ENCODE results near the gene IGFL2.
"Not testable (repeated sequence)": the region's sequence is repeated elsewhere in the genome, so short reads cannot be mapped to it uniquely, and the experiment has no call there.

The IGFL2 gene

DNA sequence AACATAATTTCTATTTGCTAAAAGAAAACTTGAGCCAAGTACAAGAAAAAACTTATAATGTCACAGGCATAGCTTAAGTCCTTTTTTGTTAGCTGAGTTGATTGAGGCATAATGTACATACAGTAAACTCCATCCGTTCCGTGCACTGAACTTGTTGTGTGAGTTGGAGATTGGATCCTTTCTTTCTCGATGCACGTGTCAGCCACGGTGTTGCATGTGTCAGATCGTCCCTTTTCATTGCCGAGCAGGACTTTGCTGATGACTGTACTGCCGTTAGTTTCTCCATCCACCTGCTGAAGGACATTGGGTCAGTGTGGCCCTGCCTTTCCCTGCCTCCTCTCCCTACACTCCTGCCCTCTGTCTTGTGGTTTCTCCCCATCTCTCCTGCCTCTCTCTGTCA, 34.4 kb downstream of the IGFL2 start:
- TF ChIP-seq, protein P1, sequence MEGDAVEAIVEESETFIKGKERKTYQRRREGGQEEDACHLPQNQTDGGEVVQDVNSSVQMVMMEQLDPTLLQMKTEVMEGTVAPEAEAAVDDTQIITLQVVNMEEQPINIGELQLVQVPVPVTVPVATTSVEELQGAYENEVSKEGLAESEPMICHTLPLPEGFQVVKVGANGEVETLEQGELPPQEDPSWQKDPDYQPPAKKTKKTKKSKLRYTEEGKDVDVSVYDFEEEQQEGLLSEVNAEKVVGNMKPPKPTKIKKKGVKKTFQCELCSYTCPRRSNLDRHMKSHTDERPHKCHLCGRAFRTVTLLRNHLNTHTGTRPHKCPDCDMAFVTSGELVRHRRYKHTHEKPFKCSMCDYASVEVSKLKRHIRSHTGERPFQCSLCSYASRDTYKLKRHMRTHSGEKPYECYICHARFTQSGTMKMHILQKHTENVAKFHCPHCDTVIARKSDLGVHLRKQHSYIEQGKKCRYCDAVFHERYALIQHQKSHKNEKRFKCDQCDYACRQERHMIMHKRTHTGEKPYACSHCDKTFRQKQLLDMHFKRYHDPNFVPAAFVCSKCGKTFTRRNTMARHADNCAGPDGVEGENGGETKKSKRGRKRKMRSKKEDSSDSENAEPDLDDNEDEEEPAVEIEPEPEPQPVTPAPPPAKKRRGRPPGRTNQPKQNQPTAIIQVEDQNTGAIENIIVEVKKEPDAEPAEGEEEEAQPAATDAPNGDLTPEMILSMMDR (IDR thresholded peaks at IDR 0.05; ENCODE audit: low read depth, low read length), result no peak
- no peak for DNase-seq (ENCODE audit: extremely low read depth, low read depth)

DNA sequence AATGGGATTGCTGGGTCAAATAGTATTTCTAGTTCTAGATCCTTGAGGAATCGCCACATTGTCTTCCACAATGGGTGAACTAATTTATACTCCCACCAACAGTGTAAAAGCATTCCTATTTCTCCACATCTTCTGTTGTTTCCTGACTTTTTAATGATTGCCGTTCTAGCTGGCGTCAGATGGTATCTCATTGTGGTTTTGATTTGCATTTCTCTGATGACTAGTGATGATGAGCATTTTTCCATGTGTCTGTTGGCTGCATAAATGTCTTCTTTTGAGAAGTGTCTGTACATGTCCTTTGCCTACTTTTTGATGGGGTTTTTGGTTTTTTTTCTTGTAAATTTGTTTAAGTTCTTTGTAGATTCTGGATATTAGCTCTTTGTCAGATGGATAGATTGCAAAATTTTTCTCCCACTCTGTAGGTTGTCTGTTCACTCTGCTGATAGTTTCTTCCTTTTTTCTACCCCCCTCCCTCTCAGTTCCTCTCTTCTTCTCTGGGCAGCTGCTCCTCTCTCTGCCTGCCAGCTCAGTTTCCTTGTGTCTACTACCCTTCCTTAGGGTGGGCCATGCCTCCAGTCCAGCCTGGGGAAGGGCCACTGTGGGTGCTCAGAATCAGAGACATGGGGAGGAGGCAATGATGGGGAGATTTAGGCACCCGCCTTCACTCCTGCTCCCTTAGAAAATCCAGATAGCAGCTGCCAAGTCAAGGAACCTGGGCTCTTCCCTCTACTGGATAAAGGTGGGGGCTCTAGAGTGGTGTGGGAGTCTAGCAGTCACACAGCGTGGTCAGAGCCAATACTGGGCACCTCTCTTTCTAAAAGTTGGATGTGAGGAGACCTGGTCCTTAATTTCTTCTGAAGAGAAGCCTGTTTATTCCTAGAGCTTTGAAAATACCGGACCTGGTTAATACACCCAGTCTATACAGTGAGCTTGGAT, 37.0 kb downstream of the IGFL2 start:
- not testable (repeated sequence) for DNase-seq (ENCODE audit: extremely low read depth, low read depth)

DNA sequence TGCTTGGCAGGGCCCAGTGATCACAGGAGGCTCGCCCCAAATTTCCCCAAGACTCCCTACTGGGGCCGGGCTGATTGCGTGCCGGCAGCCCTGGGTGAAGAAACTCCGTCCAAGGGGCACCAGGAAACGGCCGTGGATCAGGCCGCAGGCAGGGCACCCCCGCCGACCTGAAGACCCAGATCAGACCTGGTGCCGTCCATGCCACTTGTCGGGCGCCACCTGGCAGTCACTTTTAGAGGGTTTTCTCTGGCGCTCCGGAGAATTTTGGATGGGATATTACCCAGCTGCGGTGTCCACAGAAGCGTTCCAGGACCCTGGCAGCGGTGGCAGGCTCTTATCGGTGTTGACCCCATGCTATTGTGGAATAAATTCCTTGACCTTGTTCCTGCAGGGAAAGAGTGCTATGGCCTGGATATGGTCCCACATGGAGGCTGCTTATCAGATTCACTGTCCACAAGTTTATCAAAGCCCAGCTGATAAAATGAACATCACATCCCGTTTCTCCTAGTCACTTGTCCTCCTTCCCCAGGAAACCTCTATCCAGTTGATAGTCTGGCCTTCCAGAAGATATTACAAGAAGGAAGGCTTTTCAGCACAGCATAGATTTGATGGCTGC, 38.2 kb downstream of the IGFL2 start:
- TF ChIP-seq, protein P1 (IDR thresholded peaks at IDR 0.05; ENCODE audit: low read depth, low read length), result no peak
- DNase-seq (ENCODE audit: extremely low read depth, low read depth), result no peak

DNA sequence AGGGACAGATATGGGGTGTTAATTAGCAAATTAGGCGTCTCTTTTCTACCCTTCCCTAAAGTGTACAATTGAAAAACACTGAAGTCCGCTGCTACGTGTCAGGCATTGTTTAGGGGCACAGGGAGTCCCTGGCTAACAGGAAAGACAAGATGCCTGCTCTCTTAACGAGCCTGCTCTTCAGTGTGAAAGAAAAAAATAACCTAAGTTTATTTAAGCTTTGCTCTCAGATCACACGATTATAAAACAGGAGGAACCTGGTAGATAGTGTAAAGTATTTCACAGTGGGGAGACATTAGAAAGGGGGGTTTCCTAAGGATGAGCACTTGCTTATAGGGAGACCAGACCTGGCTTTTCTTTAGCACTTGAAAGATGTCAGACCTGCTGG, 38.7 kb downstream of the IGFL2 start:
- TF ChIP-seq, protein P1 (IDR thresholded peaks at IDR 0.05; ENCODE audit: low read depth, low read length), result no peak
- DNase-seq (ENCODE audit: extremely low read depth, low read depth), result no peak

DNA sequence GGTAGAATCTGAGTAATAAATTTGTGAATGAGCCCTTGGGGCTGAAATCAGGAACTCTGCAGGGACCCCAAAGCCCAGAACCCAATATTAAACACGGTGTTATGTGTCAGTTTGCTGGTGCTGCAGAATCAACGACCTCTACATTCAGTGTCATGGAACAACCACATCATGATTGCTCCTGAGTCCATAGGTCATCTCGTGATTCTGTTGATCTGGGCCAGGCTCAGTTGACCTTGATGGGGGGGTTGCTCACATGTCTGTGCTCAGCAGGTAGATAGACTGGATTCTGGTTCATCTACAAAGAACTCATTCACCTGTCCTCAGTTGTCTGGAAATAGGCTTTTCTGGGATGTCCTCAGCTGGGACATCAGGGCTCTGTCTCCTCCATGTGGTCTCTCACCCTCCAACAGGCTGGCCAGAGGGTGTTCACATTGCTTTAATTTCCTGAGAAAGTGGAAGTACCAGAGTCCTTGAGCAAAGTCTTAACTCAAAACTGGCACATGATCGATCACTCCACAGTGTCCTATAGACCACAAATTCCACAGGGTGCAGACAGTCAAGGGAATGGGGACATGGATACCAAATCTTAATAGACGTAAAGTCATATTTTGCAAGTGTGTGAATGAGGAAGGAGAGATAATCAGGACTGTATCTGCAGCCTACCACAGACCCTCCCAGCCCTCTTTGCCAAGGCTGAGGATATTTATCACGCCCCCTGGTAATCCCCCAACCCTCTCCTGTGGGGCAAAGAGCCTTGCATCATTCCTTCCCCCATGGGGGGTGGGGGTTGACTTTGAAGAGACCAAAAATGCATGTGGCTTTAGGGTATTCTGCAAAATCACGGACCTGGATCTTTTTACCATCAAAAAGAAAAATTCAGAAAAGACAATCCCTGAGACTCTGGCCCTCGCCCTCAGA, 42.2 kb downstream of the IGFL2 start:
- no peak for DNase-seq (ENCODE audit: extremely low read depth, low read depth)
- TF ChIP-seq, protein P1 (IDR thresholded peaks at IDR 0.05; ENCODE audit: low read depth, low read length), result no peak

DNA sequence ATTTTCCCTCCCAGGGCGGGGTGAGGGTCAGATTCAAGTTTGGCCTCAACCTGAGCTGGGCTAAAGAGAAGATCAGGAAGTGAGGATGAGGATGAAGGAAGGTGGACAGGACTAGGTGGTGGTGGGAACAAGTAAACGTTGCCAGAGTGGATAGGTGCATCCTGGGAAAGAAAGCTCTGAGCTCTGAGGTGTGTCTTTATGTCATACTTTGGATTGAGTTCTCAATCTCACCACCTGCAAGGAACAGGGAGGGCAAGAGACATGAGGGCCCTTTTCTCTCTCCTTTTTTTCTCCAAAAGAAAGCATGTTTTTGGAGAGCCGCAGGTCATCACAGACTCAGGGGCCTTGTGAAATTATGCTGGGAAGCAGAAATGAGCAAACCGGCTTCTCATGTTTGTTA, 43.3 kb downstream of the IGFL2 start:
- TF ChIP-seq, protein P1 (IDR thresholded peaks at IDR 0.05; ENCODE audit: low read depth, low read length), result no peak
- no peak for DNase-seq (ENCODE audit: extremely low read depth, low read depth)

DNA sequence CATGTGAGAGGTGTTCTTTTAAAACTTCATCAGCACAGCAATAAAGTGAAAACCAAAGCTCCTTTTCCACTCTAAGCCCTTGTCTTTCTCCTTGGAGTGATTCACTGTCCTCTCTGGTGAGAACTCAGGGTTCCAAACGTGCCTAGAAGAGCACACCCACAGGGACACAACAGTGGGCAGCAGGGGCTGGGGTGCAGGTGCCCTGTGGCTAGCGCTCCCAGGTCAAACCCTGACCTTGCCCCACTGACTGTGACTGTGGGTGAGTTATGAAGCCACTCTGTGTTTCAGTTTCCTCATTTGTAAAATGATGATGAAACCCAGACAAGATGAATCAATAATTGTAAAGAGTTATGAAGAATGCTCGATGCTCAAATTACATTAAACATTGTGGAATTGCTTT, 43.9 kb downstream of the IGFL2 start:
- DNase-seq (ENCODE audit: extremely low read depth, low read depth), result no peak
- TF ChIP-seq, protein P1 (IDR thresholded peaks at IDR 0.05; ENCODE audit: low read depth, low read length), result no peak

DNA sequence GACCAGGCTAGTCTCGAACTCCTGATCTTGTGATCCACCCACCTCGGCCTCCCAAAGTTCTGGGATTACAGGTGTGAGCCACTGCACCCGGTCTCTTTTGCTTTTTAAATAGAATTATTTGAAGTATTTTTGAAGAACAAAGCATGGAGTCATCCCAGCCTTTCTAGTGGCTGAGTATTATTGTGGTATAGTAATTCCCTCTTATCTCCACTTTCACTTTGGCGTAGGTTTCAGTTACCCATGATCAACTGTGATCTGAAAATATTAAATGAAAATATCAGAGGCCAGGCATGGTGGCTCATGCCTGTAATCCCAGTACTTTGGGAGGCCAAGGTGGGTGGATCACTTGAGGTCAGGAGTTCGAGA, 44.6 kb downstream of the IGFL2 start:
- not testable (repeated sequence) for DNase-seq (ENCODE audit: extremely low read depth, low read depth)
